ENCODE results near the gene NLK.
"Not testable (repeated sequence)": the region's sequence is repeated elsewhere in the genome, so short reads cannot be mapped to it uniquely, and the experiment has no call there.

The NLK gene

DNA sequence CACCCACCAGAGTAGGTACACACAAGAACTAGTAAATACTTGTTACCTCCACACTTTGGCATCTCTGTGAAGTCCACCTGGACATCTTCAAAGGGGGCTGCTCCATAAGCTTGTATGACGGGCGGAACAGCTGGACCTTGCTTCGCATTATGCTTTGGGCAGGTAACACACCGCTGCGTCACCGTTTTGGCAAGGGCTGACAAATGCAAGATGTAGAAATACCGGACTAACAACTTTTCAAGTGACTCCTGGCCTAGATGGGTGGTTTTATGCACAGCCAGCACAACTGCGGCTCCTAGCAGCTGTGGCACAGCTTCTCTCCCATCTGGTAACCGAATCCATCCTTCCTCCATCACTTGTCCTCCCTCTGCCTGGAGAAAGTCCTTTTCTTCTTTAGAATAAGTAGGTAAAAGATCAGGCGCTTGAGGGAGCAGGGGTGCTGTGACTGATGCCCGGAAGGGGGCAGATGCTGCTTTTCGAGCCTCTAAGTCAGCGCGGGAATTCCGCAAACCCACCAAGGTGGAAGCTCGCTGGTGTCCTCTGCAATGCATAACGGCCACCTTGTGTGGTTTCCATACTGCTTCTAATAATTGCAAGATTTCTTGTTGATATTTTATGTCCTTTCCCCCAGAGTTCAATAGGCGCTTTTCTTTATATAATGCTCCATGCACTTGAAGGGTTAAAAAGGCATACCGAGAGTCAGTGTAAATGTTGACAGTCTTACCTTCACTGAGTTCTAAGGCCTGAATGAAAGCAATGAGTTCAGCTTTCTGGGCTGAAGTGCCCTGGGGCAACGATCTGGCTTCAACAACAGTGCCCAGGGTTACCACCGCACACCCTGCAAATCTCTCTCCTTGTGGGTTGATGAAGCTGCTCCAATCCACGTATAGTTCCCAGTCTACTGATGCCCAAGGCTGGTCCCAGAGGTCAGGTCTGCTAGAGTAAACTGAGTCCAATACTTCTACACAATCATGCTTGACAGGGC is 191.7 kb downstream of the NLK start:
- not testable (repeated sequence) for DNase-seq

DNA sequence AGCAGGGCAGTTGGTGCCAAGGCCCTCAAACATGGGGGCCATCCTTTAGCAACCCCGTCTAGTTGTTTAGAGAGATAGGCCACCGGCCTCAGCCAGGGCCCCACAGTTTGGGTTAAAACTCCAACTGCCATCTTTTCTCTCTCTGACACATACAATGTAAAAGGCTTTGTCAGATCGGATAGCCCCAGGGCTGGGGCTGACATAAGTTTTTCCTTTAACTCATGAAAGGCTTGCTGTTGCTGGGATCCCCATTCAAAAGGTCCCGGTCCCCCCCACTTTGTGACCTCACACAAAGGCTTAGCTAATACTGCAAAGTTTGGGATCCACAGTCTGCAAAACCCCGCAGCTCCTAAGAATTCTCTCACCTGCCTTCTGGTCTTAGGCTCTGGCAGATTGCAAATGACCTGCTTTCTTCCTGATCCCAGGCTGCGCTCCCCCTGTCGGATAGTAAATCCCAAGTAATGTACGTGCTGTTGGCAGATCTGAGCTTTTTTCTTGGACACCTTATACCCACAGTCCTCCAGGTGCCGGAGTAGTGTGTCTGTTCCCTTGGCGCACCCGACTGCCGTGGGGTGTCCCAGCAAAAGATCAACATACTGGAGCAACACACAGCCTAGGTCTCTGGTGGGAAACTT is 192.7 kb downstream of the NLK start:
- DNase-seq, result not testable (repeated sequence)

DNA sequence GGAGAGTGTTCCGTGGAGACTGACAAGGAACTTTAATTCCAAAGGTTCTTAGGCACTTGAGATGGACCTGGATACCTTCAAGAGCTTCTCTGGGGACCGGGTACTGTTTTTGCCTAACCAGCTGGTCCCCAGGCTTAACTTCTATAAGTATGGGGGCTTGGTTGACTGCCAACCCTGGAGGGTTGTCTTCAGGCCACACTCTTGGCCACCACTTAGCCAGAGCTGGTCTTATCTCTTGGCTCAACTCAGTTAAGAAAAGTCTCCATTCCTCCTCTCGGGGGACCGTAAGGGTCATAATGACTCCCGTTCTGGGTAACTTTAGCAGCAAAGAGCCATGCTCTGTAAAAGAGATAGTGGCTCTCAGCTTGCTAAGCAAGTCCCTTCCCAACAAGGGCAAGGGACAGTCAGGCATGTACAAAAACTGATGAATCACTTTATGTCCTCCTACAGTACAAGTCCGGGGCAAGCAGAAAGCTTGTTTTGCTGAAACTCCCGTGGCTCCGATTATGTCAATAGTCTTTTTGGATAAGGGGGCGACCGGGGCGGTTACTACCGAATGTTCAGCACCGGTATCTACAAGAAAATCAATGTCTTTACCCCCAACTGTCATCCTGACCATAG is 193.7 kb downstream of the NLK start:
- not testable (repeated sequence) for DNase-seq

DNA sequence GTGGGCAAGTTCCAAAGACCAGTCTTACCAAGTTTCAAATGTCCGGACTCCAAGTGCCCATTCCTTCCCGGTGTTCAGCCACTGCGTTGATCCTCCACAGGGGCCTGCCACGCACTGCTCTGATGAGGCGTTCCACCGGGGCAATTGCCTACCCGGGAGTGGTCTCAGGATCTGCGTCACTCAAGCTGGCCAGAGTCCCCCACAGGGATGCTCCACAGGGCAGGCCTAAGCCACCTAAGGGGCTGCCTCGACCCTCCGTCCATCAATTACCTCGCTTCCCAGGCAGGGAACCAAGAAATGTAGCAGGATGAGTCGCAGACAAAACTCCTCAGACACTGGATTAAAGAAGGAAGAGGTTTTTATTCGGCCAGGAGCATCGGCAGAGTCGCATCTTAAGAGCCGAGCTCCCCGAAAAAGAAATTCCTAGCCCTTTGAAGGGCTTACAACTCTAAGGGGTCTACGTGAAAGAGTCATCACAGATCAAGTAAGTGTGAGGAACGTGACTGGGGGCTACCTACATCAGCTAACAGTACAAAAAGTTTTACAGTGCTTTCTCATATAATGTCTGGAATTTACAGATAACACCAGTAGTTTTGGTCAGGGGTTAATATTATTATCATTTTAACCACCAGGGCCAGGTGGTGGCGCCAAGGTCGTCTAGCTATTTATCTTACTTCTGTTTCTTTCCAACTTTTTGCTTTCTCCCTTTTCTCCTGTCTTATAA is 196.2 kb downstream of the NLK start:
- DNase-seq, result not testable (repeated sequence)

DNA sequence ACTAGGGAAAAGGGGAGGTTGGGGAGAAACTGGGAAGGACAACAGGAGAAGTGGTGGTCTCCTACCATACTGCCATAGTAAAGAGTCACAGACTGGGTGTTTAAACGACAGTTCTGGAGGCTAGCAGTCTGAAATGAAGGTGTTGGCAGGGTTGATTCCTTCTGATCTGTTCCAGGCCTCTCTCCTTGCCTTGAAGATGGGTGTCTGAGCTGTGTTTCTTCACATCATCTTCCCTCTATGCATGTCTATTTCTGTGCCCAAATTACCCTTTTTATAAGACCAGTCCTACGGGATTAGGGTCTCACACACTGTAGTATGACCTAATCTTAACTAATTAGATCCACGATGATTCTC is 196.8 kb downstream of the NLK start:
- no peak for DNase-seq

DNA sequence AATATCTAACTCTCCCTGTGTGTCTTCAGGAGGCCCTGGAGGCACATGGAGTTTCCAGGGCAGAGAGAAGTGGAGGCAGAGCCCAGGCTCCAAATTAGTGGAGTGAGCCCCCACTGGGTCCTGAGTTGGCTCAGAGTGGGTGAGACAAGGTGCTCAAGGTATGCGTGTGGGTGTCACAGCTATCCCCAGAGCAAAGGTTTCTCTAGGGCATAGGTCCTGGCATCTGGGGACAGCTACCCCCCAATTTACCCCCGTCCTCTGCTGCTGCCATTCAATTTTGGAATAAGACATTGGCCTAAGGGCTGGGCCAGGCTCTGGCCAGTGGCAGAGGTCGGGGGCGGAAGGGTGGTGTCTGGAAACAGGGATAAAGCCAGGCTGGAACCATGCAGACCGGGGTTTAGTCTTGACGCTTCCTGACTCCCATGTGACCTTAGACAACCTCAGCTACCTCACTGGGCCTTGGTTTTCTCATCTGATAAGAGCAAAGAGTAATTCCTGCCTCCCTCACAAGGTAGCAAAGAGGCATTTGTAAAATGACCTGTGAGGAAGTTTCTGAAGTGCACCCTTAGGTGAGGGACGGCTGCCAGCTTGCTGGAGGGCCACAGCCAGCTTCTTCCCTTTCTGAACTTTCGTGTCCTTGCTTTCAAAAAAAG is 198.3 kb downstream of the NLK start:
- no peak for DNase-seq

DNA sequence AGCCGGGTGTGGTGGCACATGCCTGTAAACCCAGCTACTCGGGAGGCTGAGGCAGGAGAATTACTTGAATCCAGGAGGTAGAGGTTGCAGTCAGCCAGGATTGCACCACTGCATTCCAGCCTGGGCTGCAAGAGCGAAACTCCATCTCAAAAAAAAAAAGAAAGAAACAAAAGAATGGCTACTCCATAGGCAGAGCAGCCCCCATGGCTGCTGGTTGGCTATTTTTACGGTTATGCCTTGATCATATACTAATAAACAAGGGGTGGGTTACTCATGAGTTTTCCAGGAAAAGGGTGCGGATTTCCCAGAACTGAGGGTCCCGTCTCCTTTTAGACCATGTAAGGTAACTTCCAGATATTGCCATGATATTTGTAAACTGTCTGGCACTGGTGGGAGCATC is 200.3 kb downstream of the NLK start:
- DNase-seq, result no peak

DNA sequence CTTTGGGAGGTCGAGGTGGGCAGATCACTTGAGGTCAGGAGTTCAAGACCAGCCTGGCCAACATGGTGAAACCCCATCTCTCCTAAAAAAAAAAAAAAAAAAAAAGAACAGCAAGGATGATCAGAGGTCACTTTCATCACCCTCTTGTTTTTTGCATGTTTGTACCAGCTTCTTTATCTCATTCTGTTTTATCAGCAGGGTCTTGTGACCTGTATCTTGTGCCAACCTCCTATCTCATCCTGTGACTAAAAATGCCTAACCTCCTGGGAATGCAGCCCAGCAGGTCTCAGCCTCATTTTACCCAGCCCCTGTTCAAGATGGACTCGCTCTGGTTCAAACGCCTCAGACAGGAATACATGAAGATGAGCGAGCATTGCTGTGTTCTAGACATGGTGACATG is 200.8 kb downstream of the NLK start:
- not testable (repeated sequence) for DNase-seq

DNA sequence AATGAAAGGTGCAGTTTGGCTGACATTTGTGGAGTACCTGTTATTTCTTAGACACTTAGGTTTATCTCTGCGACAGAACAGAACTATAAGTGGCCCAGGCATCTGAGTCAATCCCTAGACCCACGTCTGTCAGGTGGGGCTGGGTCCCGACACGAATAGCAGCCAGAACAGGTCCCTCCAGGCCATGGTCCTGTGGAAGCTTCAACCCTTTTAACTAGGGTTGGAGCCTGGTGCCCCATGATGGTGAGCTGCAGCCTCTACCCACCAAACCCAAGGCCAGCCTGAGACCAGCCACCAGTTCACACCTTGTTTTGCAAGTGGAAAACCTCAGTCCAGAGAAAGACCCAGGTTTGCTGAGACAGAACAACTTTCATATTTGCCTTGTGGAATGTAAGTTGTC is 202.0 kb downstream of the NLK start:
- DNase-seq, result no peak

Data from T-helper 2 cell (primary cell).